MCF 10A (cell line): Measurements from ENCODE around the gene MTREX. TPM values are rescaled to one million over a fixed set of nuclear protein-coding genes. Genes with fewer than 3 reads are reported as not detected.

ENCODE experiments used
- BruUV-seq: library from RNA; stranded (reverse); fragments of 400-500 nt; replicated peaks from 2 replicates; lab custom pipeline; 2021; lab: Mats Ljungman, UMichigan
- CTCF ChIA-PET: fragments of 300-600 bp; sonication (Branson Sonifier 250); formaldehyde crosslinking; extraction: SDS; loops from one replicate; lab custom pipeline; 2021; ENCODE audit warnings: antibody characterized with exemption, inconsistent platforms; lab: Yijun Ruan, JAX
- POLR2A ChIA-PET: fragments of 300-600, 350-650 bp; sonication (Branson Sonifier 250); formaldehyde crosslinking; extraction: SDS; loops from one replicate; lab custom pipeline; 2020; ENCODE audit warnings: antibody characterized with exemption, inconsistent platforms; lab: Yijun Ruan, JAX
- DNase-seq: peaks from one replicate; pipeline ENCODE4 v3.0.0-alpha.2; 2018; ENCODE audit not compliant: unreplicated experiment
- H3K27ac Mint-ChIP-seq: one replicate; pipeline ENCODE4 v1.8.0; 2022; ENCODE audit warnings: mild to moderate bottlenecking, low read depth, mixed read lengths; ENCODE audit not compliant: unreplicated experiment
- H3K27me3 Mint-ChIP-seq: one replicate; pipeline ENCODE4 v1.8.0; 2022; ENCODE audit warnings: mixed read lengths; ENCODE audit not compliant: insufficient read depth, unreplicated experiment
- H3K36me3 Mint-ChIP-seq: one replicate; pipeline ENCODE4 v1.8.0; 2022; ENCODE audit warnings: mild to moderate bottlenecking, moderate library complexity, mixed read lengths; ENCODE audit not compliant: insufficient read depth, unreplicated experiment
- H3K4me1 Mint-ChIP-seq: one replicate; pipeline ENCODE4 v1.8.0; 2022; ENCODE audit warnings: mixed read lengths; ENCODE audit not compliant: insufficient read depth, unreplicated experiment
- H3K4me3 Mint-ChIP-seq: one replicate; pipeline ENCODE4 v1.8.0; 2022; ENCODE audit warnings: mild to moderate bottlenecking, moderate library complexity, mixed read lengths; ENCODE audit not compliant: unreplicated experiment
- H3K9me3 Mint-ChIP-seq: one replicate; pipeline ENCODE4 v1.8.0; 2022; ENCODE audit warnings: mixed read lengths; ENCODE audit not compliant: unreplicated experiment
- intact Hi-C: fragments of 100-400 bp; cut with micrococcal nuclease; formaldehyde crosslinking; loops from 2 replicates; pipeline ENCODE4 v1.14.1; 2022
- total RNA-seq: library from RNA; stranded (reverse); gene quantifications from 2 replicates; pipeline ENCODE4 v1.2.3, GENCODE V29; 2022
- TF ChIP-seq, protein P1 (sequence below): fragments of 200-600 bp; IDR thresholded peaks from one replicate; pipeline ENCODE4 v1.8.0; 2022; ENCODE audit warnings: antibody characterized with exemption, mild to moderate bottlenecking; ENCODE audit not compliant: unreplicated experiment

The MTREX gene
- total RNA-seq, 1 experiment from 2014 or later, result 118 TPM

DNA sequence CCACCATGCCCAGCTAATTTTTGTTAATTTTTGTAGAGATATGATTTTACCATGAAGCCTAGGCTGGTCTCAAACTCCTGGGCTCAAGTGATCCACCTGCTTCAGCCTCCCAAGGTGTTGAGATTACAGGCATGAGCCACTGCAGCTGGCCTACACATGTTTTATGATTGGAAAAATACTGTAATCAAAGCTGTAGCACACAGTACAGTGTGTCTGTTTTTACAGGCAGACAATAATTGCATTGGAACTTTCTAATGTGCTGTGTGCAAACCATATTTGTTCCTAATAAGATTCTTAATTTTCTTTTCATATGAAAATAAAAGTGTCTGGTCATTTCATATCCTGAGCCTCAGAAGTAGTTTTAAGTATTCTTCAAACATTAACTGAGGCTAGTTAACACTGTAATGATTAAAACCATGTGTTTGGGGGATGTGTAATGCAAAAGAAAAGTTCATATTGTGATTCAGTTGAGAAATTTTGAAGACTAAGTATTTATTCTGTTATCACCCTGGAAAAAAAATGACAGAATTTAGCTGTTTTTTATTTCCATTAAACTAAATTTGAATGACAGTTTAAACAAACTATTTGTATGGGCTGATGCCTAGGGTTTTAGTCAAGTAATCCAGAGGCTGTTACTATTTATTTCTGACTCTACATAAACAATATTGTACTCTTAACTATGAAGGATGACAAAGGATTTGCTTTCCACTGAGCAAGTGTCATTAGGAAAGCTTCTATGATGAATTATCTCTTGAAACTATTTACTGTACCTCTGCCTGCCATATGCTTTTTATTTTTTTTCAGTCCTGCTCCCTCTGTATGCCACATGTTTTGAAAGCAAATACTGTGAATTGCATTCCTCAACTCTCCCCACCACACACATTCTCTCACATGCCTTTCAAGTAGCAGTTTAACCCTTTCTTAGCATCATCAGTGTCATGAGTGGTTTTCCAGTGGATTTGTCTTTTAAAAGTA lies 111.5 kb downstream of the MTREX start:
- no peak overlapping the region for H3K4me3 Mint-ChIP-seq
- ChIA-PET CTCF (interaction anchor here (0.6 to 3.2 kb wide), 5 partner anchors 13 to 273 kb away, joined by 3 to 12 read pairs (median 4); no protein-coding TSS in a partner anchor), POLR2A (interaction anchor here (0.9 kb wide), 1 partner anchor 36 kb away, joined by 4 read pairs; no protein-coding TSS in a partner anchor)
- intact Hi-C loops, result no loop called here
- H3K27ac Mint-ChIP-seq, result no peak overlapping the region
- no peaks in the 10 kb centered on the region for H3K4me1 Mint-ChIP-seq
- H3K9me3 Mint-ChIP-seq, result no peaks in the 10 kb centered on the region
- no TSS peak for BruUV-seq
- no peaks in the 10 kb centered on the region for H3K27me3 Mint-ChIP-seq
- peaks cover 63% of the 10 kb centered on the region for H3K36me3 Mint-ChIP-seq
- TF ChIP-seq, protein P1, sequence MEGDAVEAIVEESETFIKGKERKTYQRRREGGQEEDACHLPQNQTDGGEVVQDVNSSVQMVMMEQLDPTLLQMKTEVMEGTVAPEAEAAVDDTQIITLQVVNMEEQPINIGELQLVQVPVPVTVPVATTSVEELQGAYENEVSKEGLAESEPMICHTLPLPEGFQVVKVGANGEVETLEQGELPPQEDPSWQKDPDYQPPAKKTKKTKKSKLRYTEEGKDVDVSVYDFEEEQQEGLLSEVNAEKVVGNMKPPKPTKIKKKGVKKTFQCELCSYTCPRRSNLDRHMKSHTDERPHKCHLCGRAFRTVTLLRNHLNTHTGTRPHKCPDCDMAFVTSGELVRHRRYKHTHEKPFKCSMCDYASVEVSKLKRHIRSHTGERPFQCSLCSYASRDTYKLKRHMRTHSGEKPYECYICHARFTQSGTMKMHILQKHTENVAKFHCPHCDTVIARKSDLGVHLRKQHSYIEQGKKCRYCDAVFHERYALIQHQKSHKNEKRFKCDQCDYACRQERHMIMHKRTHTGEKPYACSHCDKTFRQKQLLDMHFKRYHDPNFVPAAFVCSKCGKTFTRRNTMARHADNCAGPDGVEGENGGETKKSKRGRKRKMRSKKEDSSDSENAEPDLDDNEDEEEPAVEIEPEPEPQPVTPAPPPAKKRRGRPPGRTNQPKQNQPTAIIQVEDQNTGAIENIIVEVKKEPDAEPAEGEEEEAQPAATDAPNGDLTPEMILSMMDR, result no peak
- DNase-seq, result no peak

DNA sequence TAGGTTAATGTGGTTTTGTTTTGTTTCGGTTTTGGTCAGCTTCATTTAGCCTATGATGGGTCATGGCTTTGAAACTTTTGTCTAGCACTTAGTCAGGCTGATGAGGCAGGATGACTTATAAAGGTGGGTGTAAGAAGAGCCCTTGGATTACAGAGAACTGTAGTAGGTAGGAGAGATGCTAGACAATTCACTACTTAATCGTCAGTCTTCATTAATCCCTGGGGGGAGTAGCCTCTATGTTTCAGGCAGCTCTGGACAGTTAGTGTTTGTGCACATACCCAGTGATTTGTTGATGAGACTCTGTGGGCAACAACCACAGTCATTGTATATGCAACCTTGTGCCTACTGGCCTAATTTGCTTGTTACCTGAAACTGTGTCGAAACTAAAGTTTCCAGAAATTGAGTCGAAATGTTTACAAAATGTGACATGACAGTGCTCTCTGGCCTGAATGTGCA lies 113.3 kb downstream of the MTREX start:
- BruUV-seq, result no TSS peak
- Mint-ChIP-seq H3K9me3 (no peaks in the 10 kb centered on the region), H3K4me1 (no peaks in the 10 kb centered on the region), H3K4me3 (no peak overlapping the region), H3K36me3 (peaks cover 62% of the 10 kb centered on the region), H3K27ac (no peak overlapping the region), H3K27me3 (no peaks in the 10 kb centered on the region)
- intact Hi-C loops, result no loop called here
- ChIA-PET POLR2A (no interaction called here), CTCF (no interaction called here)
- TF ChIP-seq, protein P1, result no peak
- no peak for DNase-seq

DNA sequence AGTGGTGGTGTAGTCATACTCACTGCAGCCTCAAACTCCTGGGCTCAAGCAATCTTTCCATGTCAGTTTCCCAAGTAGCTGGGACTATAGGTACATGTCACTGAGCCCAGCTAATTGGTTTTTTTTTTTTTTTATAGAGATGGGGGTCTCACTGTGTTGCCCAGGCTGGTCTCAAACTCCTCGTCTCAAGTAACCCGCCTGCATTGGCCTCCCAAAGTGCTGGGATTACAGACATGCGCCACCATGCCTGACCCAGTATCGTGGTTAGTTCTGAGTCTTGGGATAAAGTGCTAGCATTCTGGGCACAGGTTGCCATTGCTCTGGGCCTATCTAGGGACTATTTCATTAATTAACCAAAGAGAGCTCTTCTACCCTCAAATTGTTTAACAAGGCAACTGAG lies 118.7 kb downstream of the MTREX start:
- TF ChIP-seq, protein P1, result no peak
- Mint-ChIP-seq H3K27ac (no peak overlapping the region), H3K9me3 (no peaks in the 10 kb centered on the region), H3K36me3 (peaks cover 84% of the 10 kb centered on the region), H3K4me3 (no peak overlapping the region), H3K27me3 (no peaks in the 10 kb centered on the region), H3K4me1 (no peaks in the 10 kb centered on the region)
- no TSS peak for BruUV-seq
- no peak for DNase-seq
- ChIA-PET CTCF (interaction anchor here (1.2 kb wide), 1 partner anchor 265 kb away, joined by 4 read pairs; no protein-coding TSS in a partner anchor), POLR2A (interaction anchor here (1.9 kb wide), 1 partner anchor 12 kb away, joined by 8 read pairs; no protein-coding TSS in a partner anchor)
- intact Hi-C loops, result no loop called here

DNA sequence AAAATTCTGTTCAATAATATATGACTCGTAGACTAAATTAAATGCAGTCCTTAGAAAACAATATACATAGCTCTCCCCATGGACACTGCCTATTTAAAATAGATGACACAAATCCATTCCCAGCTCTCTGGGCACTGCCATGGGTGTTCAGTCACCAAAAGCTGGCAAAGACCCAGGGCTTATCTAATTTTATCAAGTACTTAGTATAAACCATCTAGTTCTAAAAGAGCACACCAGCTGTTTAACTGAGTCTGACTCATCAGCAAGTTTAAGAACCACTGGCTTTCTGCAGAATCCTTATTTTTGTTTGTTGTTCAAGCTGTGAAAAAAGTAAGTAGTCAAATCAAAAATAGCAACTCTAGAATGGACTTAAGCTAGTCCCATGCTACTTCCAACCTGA lies 119.4 kb downstream of the MTREX start:
- no TSS peak for BruUV-seq
- Mint-ChIP-seq H3K9me3 (no peaks in the 10 kb centered on the region), H3K27me3 (no peaks in the 10 kb centered on the region), H3K4me1 (no peaks in the 10 kb centered on the region), H3K4me3 (no peak overlapping the region), H3K36me3 (peaks cover 80% of the 10 kb centered on the region), H3K27ac (no peak overlapping the region)
- no peak for DNase-seq
- TF ChIP-seq, protein P1, result no peak
- CTCF ChIA-PET, result interaction anchor here (1.2 kb wide), 2 partner anchors 21 to 265 kb away, joined by 3 to 4 read pairs; no protein-coding TSS in a partner anchor
- intact Hi-C loops, result no loop called here
- POLR2A ChIA-PET, result interaction anchor here (1.6 kb wide), 1 partner anchor 17 kb away, joined by 4 read pairs; no protein-coding TSS in a partner anchor
